Purkinje cell (primary cell): ENCODE measurements around the gene TASOR2. TPM values are rescaled to one million over a fixed set of nuclear protein-coding genes. Genes with fewer than 3 reads are reported as not detected.

Experiments used
- polyA plus RNA-seq: library from polyadenylated mRNA; unstranded; fragments of >200 nt; fragmentation: Nextera tagmentation; gene quantifications from 2 replicates; pipeline ENCODE4 v1.2.1, GENCODE V29; 2014

TASOR2 gene
- 15.6 and 18.1 TPM in 2 replicates for polyA plus RNA-seq

DNA sequence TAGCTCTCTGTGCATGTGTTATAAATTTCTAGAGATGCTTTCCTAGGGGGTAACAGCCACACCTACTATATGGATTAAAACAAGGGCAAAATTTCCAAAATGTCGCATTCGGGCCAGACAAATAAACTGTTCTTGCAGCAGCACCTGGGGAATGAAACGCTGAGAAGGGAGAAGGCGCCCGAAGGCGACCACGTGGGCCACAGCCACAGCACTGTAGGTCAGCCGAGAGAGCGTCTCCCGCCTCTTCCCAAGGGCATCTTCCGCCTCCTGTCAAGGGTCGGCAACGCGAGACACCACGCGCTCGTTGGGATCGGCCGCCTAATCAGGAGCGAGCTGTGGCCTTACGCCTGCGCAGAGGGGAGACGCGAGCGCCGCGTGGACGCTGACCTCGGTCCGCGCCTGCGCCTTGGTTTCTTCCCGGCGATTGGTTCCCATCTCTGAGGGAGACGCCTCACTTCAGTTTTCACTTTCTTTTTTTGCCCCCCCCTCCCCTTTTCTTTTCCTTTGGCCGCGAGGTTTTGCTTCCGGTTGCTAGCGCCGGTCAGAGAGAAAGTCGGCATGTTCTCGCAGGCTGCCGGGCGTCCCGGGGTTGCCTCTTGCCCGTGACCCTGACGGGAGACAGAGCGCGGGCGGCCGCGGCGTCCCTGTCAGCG lies at the start of gene TASOR2:
Gene TASOR2 (plus strand): TSS at position 521 of the 653 bp plus-strand sequence. CDS start 35,805 bp downstream, outside the sequence.

GRCh38 chr10:5666008-5666840 lies 18.4 kb upstream of the TASOR2 start, which contains the start of gene ASB13:
ASB13 (minus strand) TSS chr10:5666595; CDS start chr10:5666551, 44 bp downstream.

Other genes starting within 250 kb of the TASOR2 start
- gene CALML5, start 185.3 kb upstream of the TASOR2 start, polyA plus RNA-seq: not detected in 2 replicates
- 0.08 and 0.17 TPM in 2 replicates for gene CALML3, start 159.9 kb upstream of the TASOR2 start, polyA plus RNA-seq
- gene ASB13, start 18.2 kb upstream of the TASOR2 start, polyA plus RNA-seq: 8.9 and 10.0 TPM in 2 replicates
- gene GDI2, start 128.6 kb downstream of the TASOR2 start, polyA plus RNA-seq: 122 and 136 TPM in 2 replicates
- gene ANKRD16, start 205.1 kb downstream of the TASOR2 start, polyA plus RNA-seq: 2.7 and 3.3 TPM in 2 replicates
- 37.9 and 66.1 TPM in 2 replicates for gene FBH1, start 205.4 kb downstream of the TASOR2 start, polyA plus RNA-seq